Fibroblast of villous mesenchyme (primary cell): ENCODE measurements around the gene WDR45B. TPM values are rescaled to one million over a fixed set of nuclear protein-coding genes. Genes with fewer than 3 reads are reported as not detected.

ENCODE experiments used
- DNase-seq: peaks from one replicate; pipeline ENCODE4 v3.0.0-alpha.2; 2010; ENCODE audit warnings: low read depth
- H3K4me3 ChIP-seq: 2 replicates; pipeline ENCODE4 v1.5.1; 2011; ENCODE audit warnings: low read depth, mild to moderate bottlenecking, low read length
- total RNA-seq: library from RNA; depleted of rRNA; stranded (reverse); fragments of >200 nt; gene quantifications from 2 replicates; pipeline ENCODE4 v1.2.3, GENCODE V29; 2012
- TF ChIP-seq, protein P1 (sequence below): IDR thresholded peaks from 2 replicates; pipeline ENCODE4 v1.5.1; 2012; ENCODE audit warnings: low read depth, mild to moderate bottlenecking, low read length; ENCODE audit not compliant: insufficient read depth

WDR45B gene
- total RNA-seq: 62.5 and 70.8 TPM in 2 replicates

DNA sequence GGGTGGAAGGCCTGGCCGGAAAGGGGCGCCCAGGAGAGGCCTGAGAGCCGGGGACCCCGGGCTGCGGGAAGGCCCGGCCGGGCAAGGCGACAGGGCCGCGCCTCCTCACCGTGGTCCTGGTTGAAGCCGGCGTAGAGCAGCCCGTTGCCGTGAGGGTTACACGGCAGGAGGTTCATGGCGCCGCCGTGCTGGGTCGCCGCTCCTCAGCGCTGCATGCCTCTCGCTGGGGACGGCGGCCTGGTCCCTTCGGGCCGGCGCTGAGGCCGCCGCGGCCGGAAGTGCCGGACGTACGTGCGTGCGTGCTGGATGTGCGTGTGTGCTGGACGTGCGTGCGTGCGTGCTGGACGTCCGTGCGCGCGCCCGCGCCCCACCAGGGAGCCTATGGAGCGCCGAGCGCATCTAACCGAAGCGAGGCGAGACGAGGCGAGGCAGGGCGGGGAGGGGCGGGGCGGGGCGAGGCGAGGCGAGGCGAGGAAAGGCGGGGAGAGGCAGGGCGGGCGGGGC, at the start of gene WDR45B:
WDR45B (minus strand) TSS at position 280 of the 504 bp plus-strand sequence; CDS start at position 176, 104 bp downstream.
- H3K4me3 ChIP-seq: peak within 1 kb of the TSS; percentile 90
- TF ChIP-seq, protein P1, sequence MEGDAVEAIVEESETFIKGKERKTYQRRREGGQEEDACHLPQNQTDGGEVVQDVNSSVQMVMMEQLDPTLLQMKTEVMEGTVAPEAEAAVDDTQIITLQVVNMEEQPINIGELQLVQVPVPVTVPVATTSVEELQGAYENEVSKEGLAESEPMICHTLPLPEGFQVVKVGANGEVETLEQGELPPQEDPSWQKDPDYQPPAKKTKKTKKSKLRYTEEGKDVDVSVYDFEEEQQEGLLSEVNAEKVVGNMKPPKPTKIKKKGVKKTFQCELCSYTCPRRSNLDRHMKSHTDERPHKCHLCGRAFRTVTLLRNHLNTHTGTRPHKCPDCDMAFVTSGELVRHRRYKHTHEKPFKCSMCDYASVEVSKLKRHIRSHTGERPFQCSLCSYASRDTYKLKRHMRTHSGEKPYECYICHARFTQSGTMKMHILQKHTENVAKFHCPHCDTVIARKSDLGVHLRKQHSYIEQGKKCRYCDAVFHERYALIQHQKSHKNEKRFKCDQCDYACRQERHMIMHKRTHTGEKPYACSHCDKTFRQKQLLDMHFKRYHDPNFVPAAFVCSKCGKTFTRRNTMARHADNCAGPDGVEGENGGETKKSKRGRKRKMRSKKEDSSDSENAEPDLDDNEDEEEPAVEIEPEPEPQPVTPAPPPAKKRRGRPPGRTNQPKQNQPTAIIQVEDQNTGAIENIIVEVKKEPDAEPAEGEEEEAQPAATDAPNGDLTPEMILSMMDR: no peak
- DNase-seq: peak; percentile 99

DNA sequence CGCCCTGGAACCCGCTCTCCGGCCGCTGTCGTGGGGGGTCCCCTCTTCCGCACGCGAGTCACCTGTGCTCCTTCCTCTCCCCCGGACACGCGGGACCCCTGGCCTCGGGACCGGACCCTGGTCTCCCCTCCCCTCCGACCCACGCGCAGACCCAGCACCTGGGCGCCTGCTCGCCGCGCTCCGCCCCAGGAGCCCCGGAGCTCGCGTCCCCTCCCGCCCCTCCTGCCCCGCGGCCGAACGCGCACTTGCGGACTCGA, 49.5 kb upstream of the WDR45B start:
- DNase-seq: no peak
- TF ChIP-seq, protein P1: no peak
- H3K4me3 ChIP-seq: peak overlapping the region; percentile 65

- DNase-seq: peak; percentile 9
- H3K4me3 ChIP-seq: peak overlapping the region; percentile 65
- TF ChIP-seq, protein P1: no peak
Measured at GRCh38 chr17:82696916-82697807, 48.9 kb upstream of the WDR45B start.

GRCh38 chr17:82696259-82696658, 48.0 kb upstream of the WDR45B start:
- no peak for DNase-seq
- no peak overlapping the region for H3K4me3 ChIP-seq
- TF ChIP-seq, protein P1: no peak

DNA sequence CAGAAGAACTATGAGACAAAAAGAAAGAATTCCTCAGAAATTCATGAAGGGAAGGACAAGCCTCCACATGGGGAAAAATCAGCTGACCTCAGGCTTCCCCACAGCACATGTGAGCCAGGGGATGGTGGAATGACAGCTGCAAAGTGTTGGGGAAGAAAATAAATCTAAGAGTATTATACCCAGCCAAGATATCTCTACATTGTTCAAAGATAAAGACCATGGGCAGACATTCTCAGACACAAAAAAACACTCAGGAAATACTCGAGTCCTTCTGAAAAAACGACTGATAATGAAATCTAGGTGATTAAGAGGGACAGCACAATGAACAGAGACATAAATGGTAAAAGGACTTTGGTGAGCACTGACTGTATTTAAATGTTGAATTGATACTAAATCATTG, 46.4 kb upstream of the WDR45B start:
- TF ChIP-seq, protein P1: no peak
- DNase-seq: no peak

GRCh38 chr17:82693168-82693867, 45.1 kb upstream of the WDR45B start:
- no peak overlapping the region for H3K4me3 ChIP-seq
- no peak for DNase-seq
- TF ChIP-seq, protein P1: no peak

More for the DNA sequence above, 46.4 kb upstream of the WDR45B start:
- no peak overlapping the region for H3K4me3 ChIP-seq
